Measurements from ENCODE around the gene ERC1.

Gene ERC1

GRCh38 chr12:1282670-1283315 lies 291.8 kb downstream of the ERC1 start:
- no peak for TF ChIP-seq CTCF (conservative IDR thresholded peaks at IDR 0.05; ENCODE audit: low read depth)
- POLR2A ChIA-PET (ENCODE audit: low non-redundant PET): no interaction called here
- DNase-seq (ENCODE audit: low spot score): no peak
- no peak overlapping the region for H3K27ac ChIP-seq
- CTCF ChIA-PET: no interaction called here

DNA sequence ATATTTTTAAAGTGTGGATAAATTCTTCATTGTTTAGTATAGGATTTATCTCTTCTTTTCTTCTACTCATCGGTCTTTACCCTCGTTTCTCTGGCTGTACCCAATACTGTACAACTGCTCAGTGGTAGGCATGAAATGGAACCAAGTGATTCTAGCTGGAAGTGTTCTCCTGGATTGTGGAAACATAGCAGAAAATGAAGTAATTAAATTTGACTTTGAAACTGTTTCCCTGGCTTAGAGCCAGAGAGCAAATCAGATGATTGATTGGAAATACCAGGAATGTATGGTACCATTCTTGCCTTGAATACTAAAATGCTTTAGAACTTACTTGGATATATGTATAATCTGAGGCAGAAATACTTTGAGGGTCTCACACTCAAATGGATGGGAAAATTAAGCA lies 292.3 kb downstream of the ERC1 start:
- ChIA-PET CTCF (no interaction called here), POLR2A (ENCODE audit: low non-redundant PET) (no interaction called here)
- TF ChIP-seq CTCF (conservative IDR thresholded peaks at IDR 0.05; ENCODE audit: low read depth): no peak
- no peak overlapping the region for H3K27ac ChIP-seq
- no peak for DNase-seq (ENCODE audit: low spot score)

DNA sequence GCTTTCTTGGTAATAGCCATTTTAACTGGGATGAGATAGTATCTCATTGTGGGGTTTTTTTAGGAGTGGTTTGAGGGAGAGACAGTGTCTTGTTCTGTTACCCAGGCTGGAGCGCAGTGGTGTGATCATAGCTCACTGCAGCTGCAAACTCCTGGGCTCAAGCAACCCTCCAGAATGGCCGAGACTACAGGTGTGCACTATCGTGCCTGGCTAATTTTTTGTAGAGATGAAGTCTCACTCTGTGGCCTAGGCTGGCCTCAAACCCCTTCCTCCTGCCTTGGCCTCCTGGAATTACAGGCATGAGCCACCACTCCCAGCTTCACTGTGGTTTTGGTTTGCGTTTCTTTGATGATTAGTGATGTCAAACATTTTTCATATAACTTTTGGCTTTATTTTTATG lies 293.6 kb downstream of the ERC1 start:
- no peak for DNase-seq (ENCODE audit: low spot score)
- TF ChIP-seq CTCF (conservative IDR thresholded peaks at IDR 0.05; ENCODE audit: low read depth): no peak
- H3K27ac ChIP-seq: no peak overlapping the region
- CTCF ChIA-PET: interaction anchor here (0.5 kb wide), 1 partner anchor 385 kb away, joined by 3 read pairs; no protein-coding TSS in a partner anchor
- POLR2A ChIA-PET (ENCODE audit: low non-redundant PET): no interaction called here

DNA sequence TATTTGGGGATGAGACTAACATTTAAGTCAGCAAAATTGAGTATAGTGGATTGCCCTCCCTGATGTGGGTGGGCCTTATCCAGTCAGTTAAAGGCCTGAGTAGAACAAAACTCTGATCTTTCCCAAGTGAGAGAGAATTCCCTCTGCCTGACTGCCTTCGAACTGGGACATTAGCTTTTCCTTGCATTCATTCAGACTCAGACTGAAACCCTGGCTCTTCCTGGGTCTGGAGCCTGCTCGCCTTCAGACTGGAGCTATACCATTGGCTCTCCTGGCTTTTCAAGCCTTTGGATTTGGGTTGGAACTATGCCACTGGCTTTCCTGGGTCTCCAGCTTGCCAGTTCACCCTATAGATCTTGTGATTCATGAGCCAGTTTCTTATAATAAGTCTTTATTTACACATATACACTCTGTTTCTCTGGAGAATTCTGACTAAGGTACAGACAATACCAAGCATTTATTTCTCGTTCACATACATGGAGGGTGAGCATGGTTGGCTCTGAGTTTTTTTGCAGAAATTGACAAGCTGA lies 296.5 kb downstream of the ERC1 start:
- DNase-seq (ENCODE audit: low spot score): no peak
- no peak overlapping the region for H3K27ac ChIP-seq
- POLR2A ChIA-PET (ENCODE audit: low non-redundant PET): no interaction called here
- TF ChIP-seq CTCF (conservative IDR thresholded peaks at IDR 0.05; ENCODE audit: low read depth): no peak
- CTCF ChIA-PET: interaction anchor here (1.0 kb wide), 1 partner anchor 30 kb away, joined by 3 read pairs; no protein-coding TSS in a partner anchor

DNA sequence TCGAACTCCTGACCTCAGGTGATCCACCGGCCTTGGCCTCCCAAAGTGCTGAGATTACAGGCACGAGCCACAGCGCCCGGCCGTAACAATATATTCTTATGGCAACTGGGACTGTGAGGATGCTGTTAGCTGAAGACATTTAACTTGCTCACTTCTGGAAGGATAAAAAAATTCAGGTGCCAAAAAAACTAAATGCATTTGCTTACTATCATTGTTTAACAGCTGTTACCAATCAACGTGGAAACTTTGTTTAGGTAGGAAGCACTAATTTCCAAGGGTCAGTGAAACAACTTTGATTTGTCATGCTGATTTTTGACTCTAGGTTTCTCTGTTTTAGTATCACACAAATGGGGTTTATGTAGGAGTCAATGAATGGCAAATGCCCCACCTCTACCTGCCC lies 297.3 kb downstream of the ERC1 start:
- H3K27ac ChIP-seq: no peak overlapping the region
- POLR2A ChIA-PET (ENCODE audit: low non-redundant PET): no interaction called here
- no peak for DNase-seq (ENCODE audit: low spot score)
- CTCF ChIA-PET: interaction anchor here (0.9 to 1.0 kb wide), 2 partner anchors 12 to 31 kb away, joined by 3 read pairs; no protein-coding TSS in a partner anchor
- no peak for TF ChIP-seq CTCF (conservative IDR thresholded peaks at IDR 0.05; ENCODE audit: low read depth)

DNA sequence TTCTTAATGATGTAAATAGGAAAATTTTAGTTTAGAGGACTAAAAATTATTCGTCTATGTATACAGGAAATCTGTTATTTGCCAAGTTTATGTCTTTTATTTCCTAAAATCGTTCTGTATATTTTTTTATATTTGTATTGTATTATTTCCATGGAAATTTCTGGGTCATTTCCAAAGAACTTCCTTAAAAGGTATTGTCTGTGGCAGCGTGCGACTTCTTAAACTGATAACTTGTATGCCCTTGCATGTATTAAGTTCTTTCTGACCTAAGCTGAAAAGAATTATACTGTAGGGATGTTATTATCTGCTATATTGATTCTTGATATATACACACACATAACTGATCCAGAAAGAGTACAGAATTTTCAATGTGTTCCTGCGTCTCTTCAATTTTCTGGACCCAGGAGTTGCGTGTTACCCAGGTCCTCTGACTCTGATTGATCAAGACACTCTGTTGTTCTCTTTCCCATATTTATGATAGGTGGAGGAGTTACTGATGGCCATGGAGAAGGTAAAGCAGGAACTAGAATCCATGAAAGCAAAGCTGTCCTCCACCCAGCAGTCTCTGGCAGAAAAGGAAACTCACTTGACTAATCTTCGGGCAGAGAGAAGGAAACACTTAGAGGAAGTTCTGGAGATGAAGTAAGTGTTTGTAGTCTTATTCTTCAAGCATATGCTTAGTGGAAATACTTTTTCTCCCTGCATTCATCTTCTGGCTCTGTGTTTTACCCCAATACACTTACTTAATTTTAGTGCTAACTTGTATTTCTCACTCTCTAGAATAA lies 298.5 kb downstream of the ERC1 start:
- no peak overlapping the region for H3K27ac ChIP-seq
- TF ChIP-seq CTCF (conservative IDR thresholded peaks at IDR 0.05; ENCODE audit: low read depth): no peak
- ChIA-PET POLR2A (ENCODE audit: low non-redundant PET) (no interaction called here), CTCF (no interaction called here)
- DNase-seq (ENCODE audit: low spot score): no peak

Data from RWPE1 (cell line).